Mononuclear cell (primary cell): Measurements from ENCODE around the gene TRIP11. TPM values are rescaled to one million over a fixed set of nuclear protein-coding genes. Genes with fewer than 3 reads are reported as not detected.
"Not testable (repeated sequence)": the region's sequence is repeated elsewhere in the genome, so short reads cannot be mapped to it uniquely, and the experiment has no call there.

Source experiments
- H3K27me3 ChIP-seq: 2 replicates; pipeline ENCODE4 v1.6.0; 2011; ENCODE audit warnings: low read length, control low read depth; ENCODE audit not compliant: insufficient read depth
- H3K4me1 ChIP-seq: 2 replicates; pipeline ENCODE4 v1.5.1; 2011; ENCODE audit warnings: mild to moderate bottlenecking, low read length, control low read depth; ENCODE audit not compliant: insufficient read depth
- H3K4me3 ChIP-seq: 2 replicates; pipeline ENCODE4 v1.5.1; 2011; ENCODE audit warnings: mild to moderate bottlenecking, low read length, moderate library complexity
- H3K9me3 ChIP-seq: 2 replicates; pipeline ENCODE4 v1.5.1; 2011; ENCODE audit warnings: low read depth, mild to moderate bottlenecking, control low read depth, low read length
- total RNA-seq: library from RNA; depleted of rRNA; stranded (reverse); fragments of >200 nt; gene quantifications from one replicate; pipeline ENCODE4 v1.2.3, GENCODE V29; 2012

Gene TRIP11
- 11.5 TPM for total RNA-seq

DNA sequence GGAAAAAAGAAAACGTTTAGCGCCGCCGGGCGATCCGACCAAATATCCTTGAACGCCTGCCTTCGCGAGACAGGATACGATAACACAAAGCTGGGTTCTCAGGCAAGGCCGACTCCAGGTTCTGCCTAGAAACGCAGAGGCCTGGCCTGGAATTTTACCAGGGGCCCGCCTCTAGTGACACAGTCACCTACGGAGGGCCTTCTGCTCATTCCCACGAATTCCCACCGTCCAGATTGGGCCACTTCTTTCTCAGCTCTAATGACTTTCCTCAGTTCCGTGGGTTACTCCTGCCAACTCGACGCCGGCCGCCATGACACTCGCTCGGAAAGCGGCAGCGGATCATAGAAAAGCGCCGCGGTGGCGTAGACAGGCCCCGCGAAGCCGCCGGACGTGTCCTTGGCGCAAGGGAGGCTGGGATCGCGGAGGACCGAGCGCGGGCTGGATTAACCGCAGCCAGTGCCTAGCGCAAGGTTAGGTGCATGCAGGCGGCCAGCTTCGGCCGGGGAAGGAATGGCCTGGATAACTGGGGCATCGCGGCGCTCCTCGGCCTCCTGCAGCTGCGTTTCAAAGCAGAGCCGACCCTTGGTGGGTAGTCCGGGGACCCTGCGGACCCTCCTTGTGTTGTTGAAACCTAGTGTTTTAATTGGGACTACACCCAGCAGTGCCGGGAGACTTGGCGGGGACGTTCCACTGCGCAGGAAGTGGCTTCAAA is at the start of gene TRIP11:
Gene TRIP11, minus strand, starts transcription at position 341 of the 712 bp plus-strand sequence. CDS start 374 bp downstream, outside the sequence.
- no peaks in the 10 kb centered on the region for H3K9me3 ChIP-seq
- H3K4me1 ChIP-seq, result peaks cover 38% of the 10 kb centered on the region
- H3K27me3 ChIP-seq, result no peaks in the 10 kb centered on the region
- H3K4me3 ChIP-seq, result peak within 1 kb of the TSS; percentile 81

GRCh38 chr14:92088494-92088893 is 48.6 kb upstream of the TRIP11 start:
- Histone ChIP-seq H3K9me3 (no peaks in the 10 kb centered on the region), H3K4me3 (no peak overlapping the region), H3K4me1 (no peaks in the 10 kb centered on the region), H3K27me3 (no peaks in the 10 kb centered on the region)

- peaks cover 6% of the 10 kb centered on the region for H3K4me1 ChIP-seq
- no peak overlapping the region for H3K4me3 ChIP-seq
- H3K27me3 ChIP-seq, result no peaks in the 10 kb centered on the region
- H3K9me3 ChIP-seq, result no peaks in the 10 kb centered on the region
These were observed 34.7 kb upstream of the TRIP11 start for GRCh38 chr14:92074555-92074954.

DNA sequence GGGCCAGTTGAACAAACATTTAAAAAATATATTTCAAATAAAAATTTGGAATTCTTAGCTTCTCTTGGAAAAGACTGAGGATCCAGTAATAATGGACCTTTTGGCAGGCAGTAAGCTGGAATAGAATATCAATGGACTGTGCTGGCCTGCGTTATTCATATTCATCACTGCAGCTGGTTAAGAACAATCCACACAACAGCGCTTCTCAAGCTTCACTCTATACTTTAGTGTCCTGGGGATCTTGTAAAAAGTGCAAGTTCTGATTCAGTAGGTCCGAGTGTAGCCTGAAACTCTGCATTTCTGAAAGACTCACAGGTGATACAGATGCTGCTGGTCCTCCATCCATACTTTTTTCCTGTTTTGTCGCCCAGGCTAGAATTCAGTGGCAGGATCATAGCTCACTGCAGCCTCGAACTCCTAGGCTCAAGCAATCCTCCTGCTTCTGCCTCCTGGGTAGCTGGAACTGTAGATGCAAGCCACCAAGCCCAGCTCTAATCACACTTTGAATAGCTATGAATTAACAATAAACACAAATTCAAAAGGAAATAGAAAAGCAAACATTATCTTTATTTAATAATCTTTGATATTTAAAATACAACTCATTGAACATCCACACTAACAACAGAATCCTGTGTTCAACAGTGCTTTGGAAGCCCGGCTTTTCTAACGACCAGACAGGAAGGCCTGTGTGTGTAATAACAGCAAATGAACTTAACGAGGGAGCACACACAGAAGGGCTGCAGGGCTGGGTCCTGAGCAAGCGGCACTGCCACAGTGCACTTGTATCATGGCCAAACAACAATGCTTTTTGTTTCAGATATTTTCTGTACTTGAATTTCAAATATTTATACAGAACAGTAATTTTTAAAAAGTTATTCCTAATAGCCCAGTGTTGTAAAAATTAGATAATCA is 18.4 kb upstream of the TRIP11 start:
- H3K27me3 ChIP-seq, result no peaks in the 10 kb centered on the region
- no peaks in the 10 kb centered on the region for H3K9me3 ChIP-seq
- H3K4me1 ChIP-seq, result no peaks in the 10 kb centered on the region
- H3K4me3 ChIP-seq, result no peak overlapping the region

- Histone ChIP-seq H3K27me3 (no peaks in the 10 kb centered on the region), H3K9me3 (no peaks in the 10 kb centered on the region), H3K4me3 (no peak overlapping the region), H3K4me1 (no peaks in the 10 kb centered on the region)
These were observed 9.9 kb upstream of the TRIP11 start for GRCh38 chr14:92049781-92050180.

- H3K4me1 ChIP-seq, result not testable (repeated sequence)
These were observed 9.4 kb upstream of the TRIP11 start for GRCh38 chr14:92049221-92049620.

GRCh38 chr14:92045904-92046303 is 6.0 kb upstream of the TRIP11 start:
- not testable (repeated sequence) for H3K4me1 ChIP-seq, H3K27me3 ChIP-seq, H3K9me3 ChIP-seq, H3K4me3 ChIP-seq

More at GRCh38 chr14:92049221-92049620, 9.4 kb upstream of the TRIP11 start:
- not testable (repeated sequence) for H3K27me3 ChIP-seq, H3K4me3 ChIP-seq, H3K9me3 ChIP-seq

DNA sequence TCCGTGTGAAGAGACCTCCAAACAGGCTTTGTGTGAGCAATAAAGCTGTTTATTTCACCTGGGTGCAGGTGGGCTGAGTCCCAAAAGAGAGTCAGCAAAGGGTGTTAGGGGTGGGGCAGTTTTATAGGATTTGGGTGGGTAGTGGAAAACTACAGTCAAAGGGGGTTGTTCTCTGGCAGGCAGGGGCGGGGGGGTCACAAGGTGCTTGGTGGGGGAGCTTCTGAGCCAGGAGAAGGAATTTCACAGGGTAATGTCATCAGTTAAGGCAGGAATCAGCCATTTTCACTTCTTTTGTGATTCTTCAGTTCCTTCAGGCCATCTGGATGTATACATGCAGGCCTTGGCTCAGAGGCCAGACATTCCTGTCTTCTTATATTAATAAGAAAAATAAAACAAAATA is 1.9 kb upstream of the TRIP11 start:
- not testable (repeated sequence) for H3K27me3 ChIP-seq, H3K9me3 ChIP-seq

DNA sequence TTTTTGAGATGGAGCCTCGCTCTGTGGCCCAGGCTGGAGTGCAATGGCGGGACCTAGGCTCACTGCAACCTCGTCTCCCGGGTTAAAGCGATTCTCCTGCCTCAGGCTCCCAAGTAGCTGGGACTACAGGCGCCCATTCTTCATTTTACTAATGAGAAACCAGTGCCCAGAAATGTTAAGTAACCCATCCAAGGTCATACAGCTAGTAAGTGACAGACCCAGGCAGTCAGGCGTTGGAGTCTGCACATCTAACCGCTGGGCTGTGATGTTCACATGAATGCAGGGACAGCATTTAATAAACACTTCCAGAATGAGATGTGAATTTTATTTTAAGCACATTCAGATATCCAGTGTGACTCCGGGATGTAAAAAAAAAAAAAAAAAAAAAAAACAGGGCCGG is 1.3 kb upstream of the TRIP11 start:
- Histone ChIP-seq H3K4me3 (peak overlapping the region; percentile 81), H3K4me1 (peaks cover 38% of the 10 kb centered on the region), H3K9me3 (no peaks in the 10 kb centered on the region), H3K27me3 (no peaks in the 10 kb centered on the region)

More for the DNA sequence above, 1.9 kb upstream of the TRIP11 start:
- H3K4me1 ChIP-seq, result peaks cover 35% of the 10 kb centered on the region
- not testable (repeated sequence) for H3K4me3 ChIP-seq

GRCh38 chr14:92040431-92041051 is 682 bp upstream of the TRIP11 start:
- H3K4me3 ChIP-seq, result peak overlapping the region; percentile 81
- no peaks in the 10 kb centered on the region for H3K27me3 ChIP-seq
- peaks cover 38% of the 10 kb centered on the region for H3K4me1 ChIP-seq
- H3K9me3 ChIP-seq, result no peaks in the 10 kb centered on the region

GRCh38 chr14:92039063-92039718 is 668 bp downstream of the TRIP11 start:
- H3K9me3 ChIP-seq, result no peaks in the 10 kb centered on the region
- peaks cover 38% of the 10 kb centered on the region for H3K4me1 ChIP-seq
- peak overlapping the region; percentile 81 for H3K4me3 ChIP-seq
- no peaks in the 10 kb centered on the region for H3K27me3 ChIP-seq

GRCh38 chr14:92037989-92038388 is 1.9 kb downstream of the TRIP11 start:
- Histone ChIP-seq H3K4me1 (peaks cover 38% of the 10 kb centered on the region), H3K27me3 (no peaks in the 10 kb centered on the region), H3K9me3 (no peaks in the 10 kb centered on the region), H3K4me3 (no peak overlapping the region)

GRCh38 chr14:92035890-92036289 is 4.0 kb downstream of the TRIP11 start:
- H3K4me1 ChIP-seq, result peaks cover 33% of the 10 kb centered on the region
- no peak overlapping the region for H3K4me3 ChIP-seq
- H3K27me3 ChIP-seq, result no peaks in the 10 kb centered on the region
- no peaks in the 10 kb centered on the region for H3K9me3 ChIP-seq

- Histone ChIP-seq H3K27me3 (no peaks in the 10 kb centered on the region), H3K4me1 (peaks cover 24% of the 10 kb centered on the region), H3K9me3 (no peaks in the 10 kb centered on the region), H3K4me3 (no peak overlapping the region)
These were observed 5.8 kb downstream of the TRIP11 start for GRCh38 chr14:92033906-92034687.
